SK-N-SH (cell line): ENCODE results near the gene PWP1. TPM values are rescaled to one million over a fixed set of nuclear protein-coding genes. Genes with fewer than 3 reads are reported as not detected.

Source experiments
- CTCF ChIA-PET: fragments of 300-600, 350-600 bp; formaldehyde crosslinking; extraction: SDS; loops from one replicate; lab custom pipeline; 2021; lab: Yijun Ruan, JAX
- POLR2A ChIA-PET: fragments of 350-600 bp; sonication (Branson Sonifier 250); formaldehyde crosslinking; extraction: SDS; loops from one replicate; lab custom pipeline; 2020; ENCODE audit warnings: antibody characterized with exemption, inconsistent platforms; lab: Yijun Ruan, JAX
- DNase-seq: peaks from one replicate; pipeline ENCODE4 v3.0.0; 2012
- H2AFZ ChIP-seq: fragments of 200-600 bp; sonication (generic); 2 replicates; pipeline ENCODE4 v1.8.1; 2016; ENCODE audit warnings: antibody characterized with exemption, mild to moderate bottlenecking, low read depth
- H3F3A ChIP-seq: fragments of 200-600 bp; sonication (generic); replicated peaks from 2 replicates; pipeline ENCODE3; 2016; ENCODE audit warnings: antibody characterized with exemption, mild to moderate bottlenecking; ENCODE audit not compliant: insufficient read depth
- H3K27ac ChIP-seq, 2 experiments: fragments of 200-500 bp in 1 of 2; fragments of 200-600 bp in 1 of 2; sonication (Bioruptor generic) in 1 of 2; sonication (generic), shearing (Covaris generic) in 1 of 2; 2 replicates each; pipeline versions ENCODE4 v1.5.1 to v1.6.1; 2014 to 2016; ENCODE audit warnings: low read depth in 2 of 2, inconsistent platforms in 1 of 2, low read length in 1 of 2, mild to moderate bottlenecking in 1 of 2, mixed read lengths in 1 of 2
- H3K27me3 ChIP-seq: fragments of 200-600 bp; sonication (generic), shearing (Covaris generic); 2 replicates; pipeline ENCODE4 v1.6.1; 2016; ENCODE audit warnings: mixed run types; ENCODE audit not compliant: insufficient read depth
- H3K36me3 ChIP-seq, 2 experiments: fragments of 200-500 bp in 1 of 2; fragments of 200-600 bp in 1 of 2; sonication (Bioruptor generic) in 1 of 2; sonication (generic) in 1 of 2; replicated peaks in 1 of 2; 2 replicates each; pipeline versions ENCODE3 to v1.5.1; 2014 to 2016; ENCODE audit warnings: low read length in 1 of 2, mild to moderate bottlenecking in 1 of 2; ENCODE audit not compliant: insufficient read depth in 2 of 2, control insufficient read depth in 1 of 2
- H3K4me1 ChIP-seq, 2 experiments: fragments of 200-500 bp in 1 of 2; fragments of 200-600 bp in 1 of 2; sonication (Bioruptor generic) in 1 of 2; sonication (generic), shearing (Covaris generic) in 1 of 2; 2 replicates each; pipeline versions ENCODE4 v1.5.1 to v1.6.1; 2014 to 2016; ENCODE audit warnings: low read depth in 1 of 2, low read length in 1 of 2, mixed run types in 1 of 2; ENCODE audit not compliant: insufficient read depth in 2 of 2, control insufficient read depth in 1 of 2
- H3K4me2 ChIP-seq: fragments of 200-600 bp; sonication (generic), shearing (Covaris generic); 2 replicates; pipeline ENCODE4 v1.6.1; 2017; ENCODE audit warnings: mixed run types
- H3K4me3 ChIP-seq, 2 experiments: fragments of 200-500 bp in 1 of 2; fragments of 200-600 bp in 1 of 2; sonication (Bioruptor generic) in 1 of 2; sonication (generic), shearing (Covaris generic) in 1 of 2; 2 replicates each; pipeline versions ENCODE4 v1.5.1 to v1.8.1; 2014 to 2016; ENCODE audit warnings: low read depth in 2 of 2, inconsistent platforms in 1 of 2, low read length in 1 of 2, mild to moderate bottlenecking in 1 of 2, mixed read lengths in 1 of 2, moderate library complexity in 1 of 2
- H3K79me2 ChIP-seq: fragments of 200-600 bp; sonication (generic); 2 replicates; pipeline ENCODE4 v1.8.1; 2017; ENCODE audit warnings: mild to moderate bottlenecking; ENCODE audit not compliant: insufficient read depth
- H3K9ac ChIP-seq: fragments of 200-600 bp; sonication (generic); 2 replicates; pipeline ENCODE4 v1.6.1; 2017; ENCODE audit warnings: mixed run types
- H3K9me2 ChIP-seq: fragments of 200-600 bp; sonication (generic); 2 replicates; pipeline ENCODE4 v1.6.1; 2017; ENCODE audit warnings: mixed run types
- H3K9me3 ChIP-seq: fragments of 200-600 bp; sonication (generic); 2 replicates; pipeline ENCODE4 v1.6.1; 2017; ENCODE audit warnings: mixed run types, mild to moderate bottlenecking, moderate library complexity
- H4K20me1 ChIP-seq: fragments of 200-600 bp; sonication (generic); 2 replicates; pipeline ENCODE4 v1.6.1; 2017; ENCODE audit warnings: mild to moderate bottlenecking, mixed run types; ENCODE audit not compliant: insufficient read depth
- ELF1 ChIP-seq: IDR thresholded peaks from 2 replicates; pipeline ENCODE4 v1.4.0; 2012
- EP300 ChIP-seq, 2 experiments: IDR thresholded peaks; 2 replicates each; pipeline versions ENCODE4 v1.4.0 to v1.6.1; 2012; ENCODE audit warnings: borderline replicate concordance in 1 of 2, low read depth in 1 of 2, low read length in 1 of 2
- FOSL2 ChIP-seq: IDR thresholded peaks from 2 replicates; pipeline ENCODE4 v1.4.0; 2012; ENCODE audit warnings: low read depth, mild to moderate bottlenecking, moderate library complexity, borderline replicate concordance
- GABPA ChIP-seq: IDR thresholded peaks from 2 replicates; pipeline ENCODE4 v1.4.0; 2012; ENCODE audit warnings: low read depth, mild to moderate bottlenecking
- NFIC ChIP-seq: IDR thresholded peaks from 2 replicates; pipeline ENCODE4 v1.4.0; 2012; ENCODE audit warnings: borderline replicate concordance
- NRF1 ChIP-seq: IDR thresholded peaks from 2 replicates; pipeline ENCODE4 v1.6.1; 2012; ENCODE audit warnings: low read depth, mild to moderate bottlenecking, low read length
- POLR2AphosphoS5 ChIP-seq: IDR thresholded peaks from 2 replicates; pipeline ENCODE4 v1.6.1; 2012; ENCODE audit warnings: low read depth, low read length
- RCOR1 ChIP-seq: fragments of 150-350 bp; IDR thresholded peaks from 2 replicates; pipeline ENCODE4 v1.6.1; 2017; ENCODE audit warnings: antibody characterized with exemption, low read length
- RFX5 ChIP-seq: IDR thresholded peaks from 2 replicates; pipeline ENCODE4 v1.6.1; 2012; ENCODE audit warnings: mild to moderate bottlenecking, improper control_type of control experiment, low read length
- TEAD4 ChIP-seq: IDR thresholded peaks from 2 replicates; pipeline ENCODE4 v1.4.0; 2012; ENCODE audit warnings: mild to moderate bottlenecking, borderline replicate concordance; ENCODE audit not compliant: insufficient read depth
- YY1 ChIP-seq: IDR thresholded peaks from 2 replicates; pipeline ENCODE4 v1.4.0; 2012; ENCODE audit warnings: low read depth, mild to moderate bottlenecking
- WGBS: methylation state at CpG from one replicate; pipeline ENCODE4 v1.1.6; 2017; ENCODE audit warnings: low lambda C conversion rate; 5-methylcytosine and 5-hydroxymethylcytosine counted together
- polyA plus RNA-seq, 3 experiments: library from polyadenylated mRNA; depleted of rRNA; stranded (reverse); fragments of >200 nt; gene quantifications; 2 replicates each; pipeline ENCODE4 v1.2.3, GENCODE V29; 2012
- TF ChIP-seq, protein P1 (sequence below): IDR thresholded peaks from 2 replicates; pipeline ENCODE4 v1.6.1; 2012; ENCODE audit warnings: mild to moderate bottlenecking, low read depth, low read length, moderate library complexity
- TF ChIP-seq, protein P2 (sequence below): IDR thresholded peaks from 2 replicates; pipeline ENCODE4 v1.4.0; 2012; ENCODE audit warnings: low read depth, borderline replicate concordance

PWP1 gene
- polyA plus RNA-seq, 1 of the 3 experiments (the other 2 are of a cell fraction): 129 TPM

DNA sequence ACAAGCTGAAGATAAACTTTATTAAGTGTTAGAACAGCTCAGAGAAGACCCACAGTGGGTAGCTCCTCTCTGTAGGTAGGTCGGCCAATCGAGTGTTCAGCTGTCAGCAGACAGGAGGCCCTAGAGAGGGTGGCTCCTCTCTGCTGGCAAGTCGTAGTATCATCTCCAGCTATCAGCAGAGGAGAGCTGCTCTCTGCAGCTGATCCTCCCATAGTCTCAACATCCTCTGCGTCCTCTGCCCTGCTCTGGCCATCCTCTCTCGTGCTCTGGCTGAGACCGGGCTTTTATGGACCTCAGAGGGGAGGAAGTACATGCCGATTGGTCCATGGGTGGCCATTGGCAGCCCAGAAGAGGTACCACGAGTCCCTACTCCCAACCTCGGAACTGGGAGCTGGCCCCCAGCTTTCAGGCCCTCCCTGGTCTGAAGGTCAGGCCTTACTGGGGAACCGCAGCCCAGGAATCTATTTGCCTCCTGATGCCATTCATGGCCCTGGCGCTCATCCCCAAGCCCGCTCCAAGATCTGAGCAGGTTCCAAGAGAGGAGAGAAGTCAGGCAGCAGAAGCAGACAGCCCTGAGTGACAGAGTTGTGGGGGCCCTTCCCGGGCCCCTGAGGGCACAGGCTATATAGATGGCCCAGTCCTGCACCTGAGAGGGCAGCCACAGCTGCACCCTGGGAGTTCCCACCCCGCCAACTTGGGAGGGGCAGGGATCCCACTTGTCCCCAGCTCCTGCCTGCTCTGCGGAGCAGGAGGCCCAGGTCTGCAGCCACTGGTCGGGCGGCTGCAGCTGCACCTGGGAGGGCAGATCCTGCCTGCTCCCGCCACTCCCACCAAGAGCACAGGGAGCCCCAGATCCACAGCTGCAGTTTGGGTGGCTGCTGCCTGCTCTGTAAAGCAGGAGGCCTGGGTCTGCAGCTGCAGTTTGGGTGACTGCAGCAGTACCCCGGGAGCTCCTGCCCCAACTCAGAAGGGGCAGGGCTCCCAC, 3.5 kb upstream of the PWP1 start:
- POLR2A ChIA-PET: no interaction called here
- no peak for TF ChIP-seq RCOR1
- no peak for TF ChIP-seq YY1
- no peak for TF ChIP-seq NRF1
- no peak for TF ChIP-seq ELF1
- TF ChIP-seq TEAD4: no peak
- no peak for TF ChIP-seq NFIC
- TF ChIP-seq RFX5: no peak
- no peak for TF ChIP-seq POLR2AphosphoS5
- TF ChIP-seq, protein P1, sequence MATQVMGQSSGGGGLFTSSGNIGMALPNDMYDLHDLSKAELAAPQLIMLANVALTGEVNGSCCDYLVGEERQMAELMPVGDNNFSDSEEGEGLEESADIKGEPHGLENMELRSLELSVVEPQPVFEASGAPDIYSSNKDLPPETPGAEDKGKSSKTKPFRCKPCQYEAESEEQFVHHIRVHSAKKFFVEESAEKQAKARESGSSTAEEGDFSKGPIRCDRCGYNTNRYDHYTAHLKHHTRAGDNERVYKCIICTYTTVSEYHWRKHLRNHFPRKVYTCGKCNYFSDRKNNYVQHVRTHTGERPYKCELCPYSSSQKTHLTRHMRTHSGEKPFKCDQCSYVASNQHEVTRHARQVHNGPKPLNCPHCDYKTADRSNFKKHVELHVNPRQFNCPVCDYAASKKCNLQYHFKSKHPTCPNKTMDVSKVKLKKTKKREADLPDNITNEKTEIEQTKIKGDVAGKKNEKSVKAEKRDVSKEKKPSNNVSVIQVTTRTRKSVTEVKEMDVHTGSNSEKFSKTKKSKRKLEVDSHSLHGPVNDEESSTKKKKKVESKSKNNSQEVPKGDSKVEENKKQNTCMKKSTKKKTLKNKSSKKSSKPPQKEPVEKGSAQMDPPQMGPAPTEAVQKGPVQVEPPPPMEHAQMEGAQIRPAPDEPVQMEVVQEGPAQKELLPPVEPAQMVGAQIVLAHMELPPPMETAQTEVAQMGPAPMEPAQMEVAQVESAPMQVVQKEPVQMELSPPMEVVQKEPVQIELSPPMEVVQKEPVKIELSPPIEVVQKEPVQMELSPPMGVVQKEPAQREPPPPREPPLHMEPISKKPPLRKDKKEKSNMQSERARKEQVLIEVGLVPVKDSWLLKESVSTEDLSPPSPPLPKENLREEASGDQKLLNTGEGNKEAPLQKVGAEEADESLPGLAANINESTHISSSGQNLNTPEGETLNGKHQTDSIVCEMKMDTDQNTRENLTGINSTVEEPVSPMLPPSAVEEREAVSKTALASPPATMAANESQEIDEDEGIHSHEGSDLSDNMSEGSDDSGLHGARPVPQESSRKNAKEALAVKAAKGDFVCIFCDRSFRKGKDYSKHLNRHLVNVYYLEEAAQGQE: no peak
- TF ChIP-seq FOSL2: no peak
- TF ChIP-seq, protein P2, sequence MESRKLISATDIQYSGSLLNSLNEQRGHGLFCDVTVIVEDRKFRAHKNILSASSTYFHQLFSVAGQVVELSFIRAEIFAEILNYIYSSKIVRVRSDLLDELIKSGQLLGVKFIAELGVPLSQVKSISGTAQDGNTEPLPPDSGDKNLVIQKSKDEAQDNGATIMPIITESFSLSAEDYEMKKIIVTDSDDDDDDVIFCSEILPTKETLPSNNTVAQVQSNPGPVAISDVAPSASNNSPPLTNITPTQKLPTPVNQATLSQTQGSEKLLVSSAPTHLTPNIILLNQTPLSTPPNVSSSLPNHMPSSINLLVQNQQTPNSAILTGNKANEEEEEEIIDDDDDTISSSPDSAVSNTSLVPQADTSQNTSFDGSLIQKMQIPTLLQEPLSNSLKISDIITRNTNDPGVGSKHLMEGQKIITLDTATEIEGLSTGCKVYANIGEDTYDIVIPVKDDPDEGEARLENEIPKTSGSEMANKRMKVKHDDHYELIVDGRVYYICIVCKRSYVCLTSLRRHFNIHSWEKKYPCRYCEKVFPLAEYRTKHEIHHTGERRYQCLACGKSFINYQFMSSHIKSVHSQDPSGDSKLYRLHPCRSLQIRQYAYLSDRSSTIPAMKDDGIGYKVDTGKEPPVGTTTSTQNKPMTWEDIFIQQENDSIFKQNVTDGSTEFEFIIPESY: no peak
- TF ChIP-seq EP300 (IDR thresholded peaks at IDR 0.05; ENCODE audit: borderline replicate concordance in 1 of 2, low read depth in 1 of 2, low read length in 1 of 2): no peak
- no peak for TF ChIP-seq GABPA
- TF ChIP-seq, all 33 proteins: peak for 0
- H3K4me2 ChIP-seq: no peak overlapping the region
- H3K9me2 ChIP-seq: no peaks in the 10 kb centered on the region
- CTCF ChIA-PET: interaction anchor here (1.2 to 1.8 kb wide), 3 partner anchors 8 to 551 kb away, joined by 3 to 5 read pairs (median 4); no protein-coding TSS in a partner anchor
- H3K27me3 ChIP-seq: peaks cover 11% of the 10 kb centered on the region; the same call in 1 of the 2 replicates
- peaks cover 0 to 7% of the 10 kb centered on the region in 2 experiments; a peak in 2 of 4 replicates for H3K4me1 ChIP-seq
- H3K4me3 ChIP-seq: no peak overlapping the region
- H4K20me1 ChIP-seq: no peaks in the 10 kb centered on the region
- H3K9ac ChIP-seq: no peak overlapping the region
- H3K79me2 ChIP-seq: peaks cover 16% of the 10 kb centered on the region
- WGBS: 87% methylated on average over 17 of the region's 19 CpGs
- no peaks in the 10 kb centered on the region for H3F3A ChIP-seq
- H3K9me3 ChIP-seq: no peaks in the 10 kb centered on the region
- H2AFZ ChIP-seq: no peak overlapping the region
- no peak for DNase-seq
- no peaks in the 10 kb centered on the region for H3K36me3 ChIP-seq
- no peak overlapping the region for H3K27ac ChIP-seq
